ENCODE measurements around the gene ANKRD11.

- TF ChIP-seq EZH2 (IDR thresholded peaks at IDR 0.05; ENCODE audit: low read length) (no peak), CTCF (optimal IDR thresholded peaks at IDR 0.05 in 1 of 3, IDR thresholded peaks at IDR 0.05 in 1 of 3, conservative IDR thresholded peaks at IDR 0.05 in 1 of 3; ENCODE audit: extremely low read depth in 1 of 3, insufficient read depth in 2 of 3, low read length in 3 of 3) (no peak)
Observed at GRCh38 chr16:89293276-89294143, 196.9 kb downstream of the ANKRD11 start.
